CMK (cell line): ENCODE results near the gene GBF1.

Experiments used
- DNase-seq: peaks from one replicate; pipeline ENCODE4 v3.0.0-alpha.2; 2010; ENCODE audit warnings: low read depth

GBF1 gene

GRCh38 chr10:102408131-102408727 is 162.9 kb downstream of the GBF1 start:
- DNase-seq, result no peak

- no peak for DNase-seq
These were observed 163.6 kb downstream of the GBF1 start for GRCh38 chr10:102408728-102409603.

DNA sequence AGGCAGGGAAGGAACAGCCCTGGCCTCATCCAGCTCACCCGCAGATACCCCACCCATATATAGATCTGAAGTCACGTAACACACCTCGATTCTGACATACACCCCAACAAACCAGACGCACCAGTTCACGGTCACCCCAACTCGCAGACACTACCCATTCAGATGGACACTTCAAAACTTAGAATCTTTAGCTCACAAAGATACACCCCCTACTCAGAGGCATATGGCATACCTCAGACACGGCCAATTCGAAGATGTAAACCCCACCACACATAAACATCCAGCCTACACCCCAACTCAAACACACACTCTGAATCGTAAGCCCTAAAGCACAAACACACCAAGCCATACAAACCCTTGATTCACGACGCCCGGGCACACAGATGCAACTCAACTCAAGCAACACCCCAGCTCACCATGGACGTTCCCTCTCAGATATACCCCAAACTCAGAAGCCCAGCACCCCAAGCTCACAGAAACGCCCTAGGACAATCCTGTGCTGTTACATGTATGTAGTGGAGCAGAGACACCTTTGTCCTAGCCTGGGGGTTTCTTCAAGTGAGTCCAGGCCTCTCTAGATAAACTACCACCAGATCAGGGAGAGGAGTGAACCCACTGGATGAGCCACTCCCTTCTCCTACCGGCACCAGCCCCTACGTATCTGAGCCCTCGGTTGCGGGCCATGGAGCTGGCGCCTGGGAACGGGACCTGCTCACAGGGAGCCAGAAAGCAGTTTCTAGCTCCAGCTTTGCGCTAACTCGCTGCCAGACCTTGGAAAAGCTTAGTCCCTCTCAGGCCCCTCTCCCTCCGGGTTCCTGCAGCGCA is 164.5 kb downstream of the GBF1 start:
- no peak for DNase-seq

- DNase-seq, result no peak
These were observed 165.2 kb downstream of the GBF1 start for GRCh38 chr10:102410429-102411073.

DNA sequence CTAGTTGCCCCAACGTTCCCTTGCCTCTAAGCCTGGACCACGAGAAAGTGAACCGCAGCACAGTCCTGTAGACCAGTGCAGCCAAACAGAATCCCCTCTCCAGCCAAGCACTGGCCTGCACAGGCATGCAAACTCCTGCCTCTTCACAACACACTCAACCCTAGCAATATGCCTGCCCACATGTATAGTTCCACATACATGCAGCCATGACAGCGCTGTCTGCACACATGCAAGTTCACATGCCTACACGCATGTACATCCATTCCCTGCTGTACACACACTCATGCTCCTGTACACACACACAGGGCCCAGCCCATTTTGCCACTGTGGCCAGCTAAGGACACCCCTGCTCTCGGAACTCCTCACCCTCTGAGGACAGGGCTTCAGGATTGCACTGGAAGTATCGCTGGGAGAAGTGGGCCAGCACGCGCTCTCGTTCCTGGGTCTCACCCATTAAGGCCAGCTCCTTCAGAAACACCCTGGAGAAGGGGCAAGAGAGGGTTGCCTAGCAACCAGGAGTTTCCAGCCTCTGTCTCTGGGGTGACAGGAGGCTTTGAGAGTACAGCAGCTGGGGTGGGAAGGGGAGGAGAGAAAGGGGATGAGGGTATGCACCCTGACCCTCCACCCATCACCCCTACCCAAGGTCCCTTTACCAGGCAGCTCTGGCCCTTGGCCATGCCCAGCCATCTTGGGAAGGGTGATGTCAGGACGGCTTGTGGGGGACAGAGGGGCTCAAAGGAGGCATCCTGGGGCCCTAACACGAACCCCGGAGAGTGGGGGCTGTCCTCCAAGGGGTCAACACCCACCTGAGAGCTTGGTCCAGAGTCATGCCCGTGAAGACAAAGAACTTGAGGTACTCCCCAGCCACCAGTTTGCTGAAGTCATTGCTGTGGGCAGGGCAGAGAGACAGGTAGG is 166.3 kb downstream of the GBF1 start:
- DNase-seq, result no peak

DNA sequence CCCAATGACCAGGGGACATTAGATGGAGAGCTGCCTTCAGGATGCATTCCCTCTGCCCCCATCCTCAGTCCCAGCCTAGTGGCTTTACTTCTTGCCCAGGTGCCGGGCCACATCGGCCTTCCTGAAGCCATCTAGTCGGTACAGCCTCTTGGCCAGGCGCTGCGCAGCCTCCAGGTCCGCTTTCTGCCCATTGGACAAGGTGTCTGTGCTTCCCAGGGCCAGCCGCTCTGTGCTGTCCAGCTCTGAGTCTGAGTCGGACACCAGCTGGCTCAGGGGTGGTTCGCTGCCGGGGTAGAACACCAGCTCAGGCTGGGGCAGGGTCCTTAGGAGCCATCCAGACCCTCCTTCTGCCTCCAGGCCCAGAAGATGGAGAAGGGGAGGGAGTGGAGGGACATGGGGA is 167.0 kb downstream of the GBF1 start:
- no peak for DNase-seq

- DNase-seq, result no peak
These were observed 167.8 kb downstream of the GBF1 start for GRCh38 chr10:102413053-102413705.

GRCh38 chr10:102413806-102414561 is 168.7 kb downstream of the GBF1 start:
- no peak for DNase-seq

DNA sequence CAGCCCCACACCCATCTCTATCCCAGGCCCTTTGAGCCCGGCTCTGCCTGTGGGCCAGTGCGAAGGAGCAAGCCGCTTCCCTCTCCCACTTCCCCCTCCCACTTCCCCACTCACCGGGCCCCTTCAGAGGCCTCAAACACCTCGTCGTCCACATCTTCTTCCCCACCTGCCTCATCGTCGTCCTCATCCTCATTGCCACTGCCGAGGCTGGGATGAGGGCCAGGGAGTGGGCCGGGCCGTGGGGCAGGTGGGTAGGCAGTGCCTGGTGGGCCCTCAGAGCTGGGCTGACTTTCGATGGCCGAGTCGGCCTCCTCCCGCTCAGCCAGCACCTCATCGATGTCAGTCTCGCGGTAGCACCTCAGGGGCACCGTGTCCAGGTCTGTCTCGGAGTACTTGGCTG is 169.4 kb downstream of the GBF1 start:
- DNase-seq, result no peak

- no peak for DNase-seq
These were observed 171.0 kb downstream of the GBF1 start for GRCh38 chr10:102416283-102416682.

DNA sequence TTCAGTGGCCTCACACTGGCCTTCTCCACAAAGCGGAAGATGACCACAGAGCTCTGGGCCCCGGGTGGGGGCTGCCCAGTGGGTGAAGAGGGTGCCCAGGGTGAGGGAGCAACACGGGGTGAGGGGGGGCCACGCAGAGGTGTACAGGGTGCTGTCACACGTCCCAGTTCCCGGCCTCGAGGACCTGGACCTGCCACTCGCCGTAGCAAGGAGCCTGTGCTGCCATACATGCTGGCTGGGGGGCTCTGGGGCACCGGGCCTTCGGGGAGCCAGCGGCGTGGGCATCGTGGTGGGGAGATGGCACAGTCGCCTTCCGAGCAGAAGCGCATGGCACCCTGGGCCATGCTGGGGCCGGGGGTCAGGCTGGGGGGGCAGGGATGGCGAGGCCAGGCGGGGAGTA is 171.4 kb downstream of the GBF1 start:
- no peak for DNase-seq

DNA sequence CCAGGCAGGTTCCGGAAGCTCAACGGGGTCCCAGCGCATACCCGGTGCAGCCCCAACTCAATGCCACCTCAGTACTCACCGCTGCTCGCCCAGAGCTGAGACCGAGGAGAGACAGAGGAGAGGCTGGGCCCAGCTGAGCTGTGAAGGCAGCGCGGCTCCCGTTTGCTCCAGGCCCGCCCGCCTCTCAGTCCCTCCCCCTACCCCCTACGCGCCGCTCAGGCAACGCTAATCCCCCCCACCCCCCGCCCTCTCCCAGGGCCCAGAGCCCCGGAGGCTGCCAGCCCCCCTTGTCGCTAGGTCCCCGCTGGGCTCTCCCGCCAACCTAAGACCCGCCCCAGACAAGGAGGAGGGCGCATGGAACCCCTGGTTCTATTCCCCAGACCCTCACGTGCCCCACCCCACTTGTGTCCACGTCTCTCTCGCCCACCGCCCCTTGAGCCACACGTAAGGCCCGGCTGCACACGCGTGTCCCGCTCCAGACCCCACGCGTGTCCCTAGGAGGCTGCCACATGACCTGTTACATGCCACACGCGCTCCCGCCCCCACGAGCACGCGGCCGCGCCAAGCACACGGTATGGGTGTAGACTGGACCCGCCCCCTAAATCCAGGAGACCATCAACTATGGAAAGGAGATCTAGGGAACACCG is 173.4 kb downstream of the GBF1 start, which contains the start of gene PSD:
Gene PSD (minus strand): TSS at position 164 of the 647 bp plus-strand sequence. CDS start 1,747 bp downstream, outside the sequence.
- no peak for DNase-seq

DNA sequence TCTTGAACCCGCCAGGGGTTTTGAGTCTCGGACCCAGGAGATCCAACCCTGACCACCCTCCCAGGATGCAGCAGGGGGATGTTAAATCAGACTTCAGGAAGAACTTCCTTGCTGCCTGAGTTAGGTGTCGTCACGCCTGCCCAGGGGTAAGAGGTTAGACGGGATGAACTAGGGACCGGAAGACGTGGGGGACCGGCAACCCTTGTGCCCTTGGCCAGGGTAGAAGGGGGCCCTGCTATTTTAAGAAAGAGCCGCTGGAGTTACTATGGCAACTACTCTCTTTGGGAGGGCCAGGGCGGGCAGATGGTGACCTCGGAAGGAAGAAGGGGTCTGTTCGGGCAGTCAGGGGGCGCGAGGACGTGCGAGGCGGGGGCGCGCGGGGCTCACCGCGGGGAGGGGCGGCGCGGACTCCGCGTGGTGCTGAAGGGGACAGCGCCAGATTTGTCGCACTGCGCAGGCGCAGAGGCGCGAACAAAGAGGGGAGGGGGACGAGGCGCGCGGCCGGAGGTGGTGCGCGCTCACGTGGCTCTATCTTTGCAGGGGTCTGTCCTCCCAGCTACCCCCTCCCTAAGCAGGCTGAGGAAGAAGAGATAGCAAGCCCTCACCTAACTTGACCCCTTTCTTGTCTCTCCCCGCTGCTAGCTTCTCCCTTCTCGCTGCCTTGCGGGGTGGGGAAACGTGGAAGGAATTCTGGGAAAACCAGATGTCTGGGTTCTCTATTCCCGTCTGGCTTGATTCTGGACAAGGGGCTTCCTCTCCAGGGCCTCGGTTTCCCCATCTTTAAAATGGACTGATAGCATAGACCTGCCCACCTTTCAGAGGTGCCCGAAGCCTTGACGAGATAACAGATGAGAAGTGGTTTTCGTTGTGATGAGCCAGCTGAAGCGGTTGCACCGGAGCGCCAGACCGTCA is 174.2 kb downstream of the GBF1 start:
- DNase-seq, result peak; percentile 42

GRCh38 chr10:102420181-102420713 is 174.9 kb downstream of the GBF1 start:
- no peak for DNase-seq

DNA sequence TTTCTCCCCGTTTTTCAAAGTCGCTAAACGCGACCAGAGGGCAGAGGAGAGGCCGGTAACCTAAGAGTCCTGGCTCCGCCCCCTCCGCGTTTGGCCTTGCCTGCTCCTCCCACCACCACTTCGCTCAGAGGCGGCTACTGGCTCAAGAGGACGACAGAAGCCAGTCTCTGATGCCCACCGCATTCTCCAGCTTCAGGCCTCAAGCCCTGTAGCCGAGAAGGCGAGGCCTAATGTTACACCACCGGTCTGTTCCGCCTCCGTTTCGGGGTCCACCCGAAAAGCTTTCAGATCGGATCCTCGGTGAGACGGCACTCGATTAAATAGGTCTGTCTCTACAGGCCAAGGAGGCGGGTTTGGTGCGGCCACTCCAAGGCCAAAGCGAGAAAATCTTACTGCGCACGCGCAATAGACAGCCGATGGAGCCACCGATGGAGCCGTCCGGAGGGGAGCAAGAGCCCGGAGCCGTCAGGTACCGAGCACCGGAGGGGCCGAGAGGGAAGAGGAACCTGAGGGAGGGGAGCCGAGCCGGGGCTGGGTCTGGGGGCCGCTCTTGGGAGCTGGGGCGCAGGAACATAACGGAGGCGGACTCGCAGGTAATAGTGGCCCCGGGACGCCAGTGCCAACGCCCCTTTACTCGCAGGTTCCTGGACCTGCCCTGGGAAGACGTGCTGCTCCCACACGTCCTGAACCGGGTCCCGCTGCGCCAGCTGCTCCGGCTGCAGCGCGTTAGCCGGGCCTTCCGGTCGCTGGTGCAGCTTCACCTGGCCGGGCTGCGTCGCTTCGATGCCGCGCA is 175.6 kb downstream of the GBF1 start, which contains the start of gene FBXL15:
Gene FBXL15 (plus strand): TSS at position 123 of the 793 bp plus-strand sequence. CDS start 294 bp downstream, at position 417.
- peak; percentile 95 for DNase-seq

- no peak for DNase-seq
These were observed 176.1 kb downstream of the GBF1 start for GRCh38 chr10:102421507-102421756.
